Measurements from ENCODE around the gene SH2D4B.

- TF ChIP-seq, protein P1, sequence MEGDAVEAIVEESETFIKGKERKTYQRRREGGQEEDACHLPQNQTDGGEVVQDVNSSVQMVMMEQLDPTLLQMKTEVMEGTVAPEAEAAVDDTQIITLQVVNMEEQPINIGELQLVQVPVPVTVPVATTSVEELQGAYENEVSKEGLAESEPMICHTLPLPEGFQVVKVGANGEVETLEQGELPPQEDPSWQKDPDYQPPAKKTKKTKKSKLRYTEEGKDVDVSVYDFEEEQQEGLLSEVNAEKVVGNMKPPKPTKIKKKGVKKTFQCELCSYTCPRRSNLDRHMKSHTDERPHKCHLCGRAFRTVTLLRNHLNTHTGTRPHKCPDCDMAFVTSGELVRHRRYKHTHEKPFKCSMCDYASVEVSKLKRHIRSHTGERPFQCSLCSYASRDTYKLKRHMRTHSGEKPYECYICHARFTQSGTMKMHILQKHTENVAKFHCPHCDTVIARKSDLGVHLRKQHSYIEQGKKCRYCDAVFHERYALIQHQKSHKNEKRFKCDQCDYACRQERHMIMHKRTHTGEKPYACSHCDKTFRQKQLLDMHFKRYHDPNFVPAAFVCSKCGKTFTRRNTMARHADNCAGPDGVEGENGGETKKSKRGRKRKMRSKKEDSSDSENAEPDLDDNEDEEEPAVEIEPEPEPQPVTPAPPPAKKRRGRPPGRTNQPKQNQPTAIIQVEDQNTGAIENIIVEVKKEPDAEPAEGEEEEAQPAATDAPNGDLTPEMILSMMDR (IDR thresholded peaks at IDR 0.05), result no peak
- no peak for TF ChIP-seq POLR2A (IDR thresholded peaks at IDR 0.05)
These were observed 43.2 kb downstream of the SH2D4B start for GRCh38 chr10:80580638-80581468.

Data from sigmoid colon (tissue), 3 donors.